H1 (cell line): ENCODE measurements around the gene DCP2. TPM values are rescaled to one million over a fixed set of nuclear protein-coding genes. Genes with fewer than 3 reads are reported as not detected.
A peak's percentile ranks its signal among the peaks of the same experiment; 100 is the strongest.

Source experiments
- CTCF ChIA-PET: fragments of 300-600 bp; sonication (Branson Sonifier 250); formaldehyde crosslinking; loops from one replicate; lab custom pipeline; 2021; ENCODE audit not compliant: partially characterized antibody; lab: Charles Lee
- POLR2A ChIA-PET: fragments of 300-600 bp; sonication (Branson Sonifier 250); formaldehyde crosslinking; loops from one replicate; lab custom pipeline; 2021; ENCODE audit warnings: inconsistent platforms; ENCODE audit not compliant: partially characterized antibody; lab: Charles Lee
- DNase-seq, 2 experiments: peaks; one replicate each; pipeline versions ENCODE4 v3.0.0 to v3.0.0-alpha.2; 2010 to 2022; ENCODE audit warnings: low spot score in 2 of 2, low read depth in 1 of 2, mixed read lengths in 1 of 2
- FAIRE-seq: peaks from 2 replicates; lab custom pipeline; 2011; peaks lifted over from hg19 to GRCh38; lab: Jason Lieb, UNC
- H2AFZ ChIP-seq: 2 replicates; pipeline ENCODE4 v1.8.1; 2012; ENCODE audit warnings: low read length, inconsistent platforms
- H2AK5ac ChIP-seq: 2 replicates; pipeline ENCODE4 v1.6.1; 2013; ENCODE audit warnings: low read depth, low read length
- H2BK120ac ChIP-seq: replicated peaks from 2 replicates; pipeline ENCODE3; 2013; ENCODE audit warnings: low read depth, low read length, inconsistent platforms
- H2BK12ac ChIP-seq: 2 replicates; pipeline ENCODE4 v1.6.1; 2013; ENCODE audit warnings: low read depth, low read length
- H2BK15ac ChIP-seq: 2 replicates; pipeline ENCODE4 v1.6.1; 2013; ENCODE audit warnings: low read length
- H2BK20ac ChIP-seq: 2 replicates; pipeline ENCODE4 v1.6.1; 2013; ENCODE audit warnings: low read length
- H2BK5ac ChIP-seq: 2 replicates; pipeline ENCODE4 v1.6.1; 2013; ENCODE audit warnings: low read depth, low read length
- H3K14ac ChIP-seq: 2 replicates; pipeline ENCODE4 v1.6.1; 2013; ENCODE audit warnings: inconsistent platforms; ENCODE audit not compliant: insufficient read length
- H3K18ac ChIP-seq: 2 replicates; pipeline ENCODE4 v1.6.1; 2013; ENCODE audit warnings: low read length; ENCODE audit errors: extremely low read depth
- H3K23ac ChIP-seq: 2 replicates; pipeline ENCODE4 v1.6.1; 2013; ENCODE audit warnings: inconsistent platforms; ENCODE audit not compliant: insufficient read length
- H3K23me2 ChIP-seq: 2 replicates; pipeline ENCODE4 v1.6.1; 2013; ENCODE audit warnings: low read depth, low read length
- H3K27ac ChIP-seq: 2 replicates; pipeline ENCODE4 v1.6.1; 2011; ENCODE audit warnings: low read depth, low read length, inconsistent platforms
- H3K27me3 ChIP-seq, 4 experiments: replicated peaks in 1 of 4; 1 replicate in 1 of 4; 2 replicates in 3 of 4; pipeline versions ENCODE4 v1.6.1 to v1.8.1; 2011 to 2013; ENCODE audit warnings: low read length in 3 of 4, mild to moderate bottlenecking in 3 of 4, inconsistent platforms in 2 of 4, mixed read lengths in 2 of 4, moderate library complexity in 1 of 4; ENCODE audit not compliant: control insufficient read depth in 3 of 4, insufficient read depth in 3 of 4; ENCODE audit errors: extremely low read depth in 1 of 4
- H3K36me3 ChIP-seq, 4 experiments: 2 replicates each; pipeline versions ENCODE4 v1.6.1 to v1.8.1; 2011 to 2013; ENCODE audit warnings: mild to moderate bottlenecking in 4 of 4, low read length in 3 of 4, moderate library complexity in 2 of 4, control low read depth in 1 of 4, inconsistent platforms in 1 of 4; ENCODE audit not compliant: insufficient read depth in 4 of 4, control insufficient read depth in 2 of 4
- H3K4ac ChIP-seq: replicated peaks from 2 replicates; pipeline ENCODE3; 2013; ENCODE audit warnings: low read length, low read depth, mixed read lengths, inconsistent platforms; ENCODE audit not compliant: insufficient read length
- H3K4me1 ChIP-seq, 4 experiments: replicated peaks in 1 of 4; 1 replicate in 1 of 4; 2 replicates in 3 of 4; pipeline versions ENCODE4 v1.6.1 to v1.8.1; 2011 to 2013; ENCODE audit warnings: low read length in 3 of 4, inconsistent platforms in 2 of 4, mixed read lengths in 1 of 4; ENCODE audit not compliant: insufficient read depth in 4 of 4, control insufficient read depth in 3 of 4
- H3K4me2 ChIP-seq, 2 experiments: 2 replicates each; pipeline versions ENCODE4 v1.6.1 to v1.8.1; 2011 to 2013; ENCODE audit warnings: low read depth in 2 of 2, low read length in 2 of 2, control low read depth in 1 of 2, inconsistent platforms in 1 of 2, mild to moderate bottlenecking in 1 of 2; ENCODE audit not compliant: insufficient read depth in 1 of 2
- H3K4me3 ChIP-seq, 4 experiments: fragments of 200-600, 300-600 bp in 1 of 4; sonication (generic), shearing (Covaris generic), sonication (Bioruptor Twin) in 1 of 4; 2 replicates each; pipeline versions ENCODE4 v1.5.1 to v1.8.1; 2011 to 2016; ENCODE audit warnings: low read length in 4 of 4, low read depth in 3 of 4, control low read depth in 2 of 4, inconsistent platforms in 2 of 4, mild to moderate bottlenecking in 2 of 4, mixed read lengths in 1 of 4, moderate library complexity in 1 of 4; ENCODE audit not compliant: insufficient read depth in 2 of 4; ENCODE audit errors: extremely low read depth in 1 of 4
- H3K56ac ChIP-seq: replicated peaks from 2 replicates; pipeline ENCODE3; 2013; ENCODE audit warnings: low read depth, mild to moderate bottlenecking, mixed read lengths, low read length, inconsistent platforms; ENCODE audit not compliant: insufficient read length
- H3K79me1 ChIP-seq: 2 replicates; pipeline ENCODE4 v1.6.1; 2013; ENCODE audit warnings: low read depth, low read length, control low read depth
- H3K79me2 ChIP-seq, 2 experiments: 2 replicates each; pipeline versions ENCODE4 v1.6.1 to v1.8.1; 2012 to 2013; ENCODE audit warnings: low read length in 2 of 2, mild to moderate bottlenecking in 2 of 2, inconsistent platforms in 1 of 2; ENCODE audit not compliant: insufficient read depth in 2 of 2, control insufficient read depth in 1 of 2
- H3K9ac ChIP-seq, 4 experiments: replicated peaks in 1 of 4; 1 replicate in 1 of 4; 2 replicates in 3 of 4; pipeline versions ENCODE4 v1.6.1 to v1.8.1; 2011 to 2013; ENCODE audit warnings: low read depth in 3 of 4, low read length in 3 of 4, control low read depth in 2 of 4, mild to moderate bottlenecking in 2 of 4, moderate library complexity in 2 of 4, inconsistent platforms in 1 of 4; ENCODE audit errors: extremely low read depth in 1 of 4
- H3K9me3 ChIP-seq, 2 experiments: 2 replicates each; pipeline versions ENCODE4 v1.6.1 to v1.8.1; 2012 to 2013; ENCODE audit warnings: mild to moderate bottlenecking in 2 of 2, moderate library complexity in 2 of 2, control low read depth in 1 of 2, inconsistent platforms in 1 of 2, low read depth in 1 of 2, low read length in 1 of 2, mixed read lengths in 1 of 2; ENCODE audit not compliant: insufficient read depth in 2 of 2
- H4K20me1 ChIP-seq, 2 experiments: replicated peaks in 1 of 2; 2 replicates each; pipeline versions ENCODE3 to v1.8.1; 2011 to 2013; ENCODE audit warnings: inconsistent platforms in 2 of 2, low read length in 2 of 2, mild to moderate bottlenecking in 1 of 2; ENCODE audit not compliant: insufficient read depth in 2 of 2, control insufficient read depth in 1 of 2
- H4K5ac ChIP-seq: 2 replicates; pipeline ENCODE4 v1.6.1; 2013; ENCODE audit warnings: low read length, low read depth, mixed read lengths, inconsistent platforms; ENCODE audit not compliant: insufficient read length
- H4K8ac ChIP-seq: 2 replicates; pipeline ENCODE4 v1.8.0; 2013; ENCODE audit warnings: mild to moderate bottlenecking, moderate library complexity, low read length, inconsistent platforms; ENCODE audit not compliant: insufficient read depth; ENCODE audit errors: extremely low read depth
- H4K91ac ChIP-seq: replicated peaks from 2 replicates; pipeline ENCODE3; 2013; ENCODE audit warnings: low read length, mixed read lengths, inconsistent platforms; ENCODE audit not compliant: insufficient read length
- CBX8 ChIP-seq: fragments of 300-800, 300-1000 bp; sonication (generic); IDR thresholded peaks from 2 replicates; pipeline ENCODE4 v1.7.1; 2016; ENCODE audit warnings: low read depth, low read length, borderline replicate concordance
- EP300 ChIP-seq, 2 experiments: IDR thresholded peaks; 1 replicate in 1 of 2; 2 replicates in 1 of 2; pipeline ENCODE4 v1.6.1; 2011 to 2012; ENCODE audit warnings: low read depth in 2 of 2, low read length in 2 of 2, mild to moderate bottlenecking in 2 of 2, borderline replicate concordance in 1 of 2, inconsistent platforms in 1 of 2, moderate library complexity in 1 of 2
- EZH2 ChIP-seq: fragments of 200-600 bp; sonication (generic); IDR thresholded peaks from 2 replicates; pipeline ENCODE4 v1.7.1; 2012; ENCODE audit warnings: low read depth, mild to moderate bottlenecking, moderate library complexity, low read length, inconsistent platforms; ENCODE audit not compliant: severe bottlenecking
- FOSL1 ChIP-seq: IDR thresholded peaks from 2 replicates; pipeline ENCODE4 v1.6.1; 2011; ENCODE audit warnings: mild to moderate bottlenecking, low read depth, low read length, moderate library complexity; ENCODE audit not compliant: insufficient read depth
- SAP30 ChIP-seq: fragments of 300-600 bp; sonication (generic); IDR thresholded peaks from 2 replicates; pipeline ENCODE4 v1.7.1; 2012; ENCODE audit warnings: low read length, moderate library complexity, mild to moderate bottlenecking, inconsistent platforms; ENCODE audit not compliant: insufficient read depth, insufficient replicate concordance
- SIN3A ChIP-seq, 2 experiments: IDR thresholded peaks in 1 of 2; conservative IDR thresholded peaks in 1 of 2; 2 replicates each; pipeline ENCODE4 v1.6.1; 2011 to 2012; ENCODE audit warnings: low read length in 2 of 2, improper control_type of control experiment in 1 of 2, low read depth in 1 of 2, mild to moderate bottlenecking in 1 of 2
- TBP ChIP-seq: IDR thresholded peaks from 2 replicates; pipeline ENCODE4 v1.6.1; 2011; ENCODE audit warnings: low read depth, low read length, improper control_type of control experiment
- TCF12 ChIP-seq: IDR thresholded peaks from 2 replicates; pipeline ENCODE4 v1.6.1; 2011; ENCODE audit warnings: low read depth, mild to moderate bottlenecking, low read length
- ZNF274 ChIP-seq: IDR thresholded peaks from 2 replicates; pipeline ENCODE4 v1.7.0; 2012; ENCODE audit warnings: low read length, borderline replicate concordance; ENCODE audit errors: extremely low read depth
- WGBS, 2 experiments: shearing (Covaris generic) in 1 of 2; methylation state at CpG; one replicate each; pipeline versions ENCODE4 v1.1.6 to v1.1.7; 2013 to 2015; ENCODE audit warnings: low lambda C conversion rate in 2 of 2, mixed read lengths in 2 of 2, inconsistent platforms in 1 of 2, low coverage in 1 of 2, missing lambda C conversion rate in 1 of 2; ENCODE audit not compliant: insufficient replicate concordance in 2 of 2, insufficient coverage in 1 of 2, insufficient read length in 1 of 2; ENCODE audit errors: extremely low coverage in 1 of 2, missing lambda C conversion rate in 1 of 2; 5-methylcytosine and 5-hydroxymethylcytosine counted together
- polyA plus RNA-seq, 7 experiments: library from polyadenylated mRNA; depleted of rRNA in 3 of 7; stranded (reverse) in 5 of 7; unstranded in 2 of 7; fragments of >200 nt in 5 of 7; fragments of 200-250 nt in 2 of 7; gene quantifications; 1 replicate in 5 of 7; 2 replicates in 1 of 7; 4 replicates in 1 of 7; pipeline versions ENCODE4 v1.2.1 to v1.2.3, GENCODE V29; 2011 to 2013; ENCODE audit warnings: missing spikeins in 2 of 7, mixed read lengths in 2 of 7
- total RNA-seq: library from RNA; stranded (reverse); fragmentation: NEBNext Ultra II Directional; extraction: Animal tissue kit (Norgen Biotek cat#: 25700); gene quantifications from 2 replicates; pipeline ENCODE4 v1.2.1, GENCODE V29; 2021

Gene DCP2
- total and polyA plus RNA-seq, 2 of the 8 experiments (the other 6 are each of a cell fraction or from before 2014, with no cell fraction given) = 14.4 to 162 TPM

DNA sequence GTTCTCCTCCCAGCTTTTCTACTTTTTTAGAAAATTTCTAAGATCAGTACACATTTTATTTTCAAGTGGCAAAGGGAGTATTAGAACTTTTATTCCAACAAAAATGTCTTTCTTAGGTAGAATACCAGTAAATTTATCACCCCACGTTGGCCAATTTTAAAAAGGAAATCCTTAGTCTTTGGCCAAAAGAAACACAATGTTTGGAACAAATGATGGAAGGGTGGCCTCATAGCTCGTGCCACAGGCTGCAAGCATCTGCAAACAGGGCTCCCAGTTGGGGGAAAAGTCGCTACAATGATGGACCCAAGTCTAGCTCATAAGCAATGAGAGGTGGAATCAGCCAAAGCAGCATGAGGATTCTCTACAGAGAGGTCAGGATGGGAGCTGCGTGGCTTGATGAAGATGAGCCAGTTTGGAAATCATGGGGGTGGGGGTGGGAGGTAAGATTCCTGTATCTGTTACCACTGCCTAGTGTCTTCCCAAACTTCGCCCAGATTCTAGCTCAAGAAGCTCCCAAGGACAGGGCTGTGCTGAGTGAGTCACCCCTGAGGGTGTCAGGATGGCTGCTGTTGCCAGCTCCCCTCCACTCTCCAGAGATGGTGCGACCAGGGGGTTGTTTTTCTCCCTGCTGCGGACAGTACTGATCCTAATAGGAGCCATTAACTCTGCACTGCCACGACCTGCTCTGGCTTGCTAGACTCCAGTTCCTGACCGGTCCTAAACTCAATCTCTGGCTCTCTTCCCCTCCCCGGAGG lies 75.6 kb downstream of the DCP2 start:
- H3K23ac ChIP-seq = no peak overlapping the region

More for the DNA sequence above, 75.6 kb downstream of the DCP2 start:
- Histone ChIP-seq H2BK120ac (no peak overlapping the region), H3K27me3 (no peaks in the 10 kb centered on the region), H4K20me1 (no peaks in the 10 kb centered on the region), H3K4me3 (no peak overlapping the region), H3K79me2 (no peaks in the 10 kb centered on the region), H3K36me3 (peaks cover 0 to 7% (median 0%) of the 10 kb centered on the region in 4 experiments; a peak in 2 of 8 replicates), H3K4me2 (no peak overlapping the region), H2BK20ac (no peak overlapping the region), H3K27ac (no peak overlapping the region), H3K9me3 (no peaks in the 10 kb centered on the region), H3K79me1 (no peaks in the 10 kb centered on the region), H2AFZ (no peak overlapping the region), H4K91ac (no peak overlapping the region), H3K23me2 (no peaks in the 10 kb centered on the region), H3K4ac (no peak overlapping the region), H3K14ac (no peak overlapping the region), H2AK5ac (no peak overlapping the region), H2BK15ac (no peak overlapping the region), H4K8ac (peak overlapping the region; percentile 62; the same call in 1 of the 2 replicates), H2BK12ac (no peak overlapping the region), H2BK5ac (no peak overlapping the region), H3K9ac (no peak overlapping the region), H3K18ac (no peak overlapping the region), H3K4me1 (no peaks in the 10 kb centered on the region), H4K5ac (no peak overlapping the region), H3K56ac (no peak overlapping the region)
- no peak for TF ChIP-seq SAP30
- TF ChIP-seq FOSL1 = no peak
- TF ChIP-seq SIN3A (conservative IDR thresholded peaks at IDR 0.05 in 1 of 2, IDR thresholded peaks at IDR 0.05 in 1 of 2; ENCODE audit: low read depth in 1 of 2, low read length in 2 of 2) = no peak
- no peak for TF ChIP-seq CBX8
- TF ChIP-seq TCF12 = no peak
- no peak for TF ChIP-seq TBP
- TF ChIP-seq EZH2 = no peak
- no peak for TF ChIP-seq EP300 (IDR thresholded peaks at IDR 0.05; ENCODE audit: borderline replicate concordance in 1 of 2, low read depth in 2 of 2, low read length in 2 of 2)
- TF ChIP-seq ZNF274 = no peak
- ChIA-PET POLR2A (interaction anchor here (1.6 kb wide), 1 partner anchor 21 kb away, joined by 6 read pairs; no protein-coding TSS in a partner anchor), CTCF (interaction anchor here (0.9 to 2.5 kb wide), 10 partner anchors 9 to 554 kb away, joined by 3 to 7 read pairs (median 4); no protein-coding TSS in a partner anchor)
- DNase-seq (no peak), FAIRE-seq (no peak)
- whole genome bisulfite sequencing, 2 experiments = 89% methylated on average over 10 of the region's 10 CpGs; no CpG with 5 or more reads in 1 of the 2 experiments
